8988T (cell line): ENCODE results near the gene BTBD10.

Experiments used
- DNase-seq: peaks from one replicate; pipeline ENCODE4 v3.0.0; 2011

Gene BTBD10

DNA sequence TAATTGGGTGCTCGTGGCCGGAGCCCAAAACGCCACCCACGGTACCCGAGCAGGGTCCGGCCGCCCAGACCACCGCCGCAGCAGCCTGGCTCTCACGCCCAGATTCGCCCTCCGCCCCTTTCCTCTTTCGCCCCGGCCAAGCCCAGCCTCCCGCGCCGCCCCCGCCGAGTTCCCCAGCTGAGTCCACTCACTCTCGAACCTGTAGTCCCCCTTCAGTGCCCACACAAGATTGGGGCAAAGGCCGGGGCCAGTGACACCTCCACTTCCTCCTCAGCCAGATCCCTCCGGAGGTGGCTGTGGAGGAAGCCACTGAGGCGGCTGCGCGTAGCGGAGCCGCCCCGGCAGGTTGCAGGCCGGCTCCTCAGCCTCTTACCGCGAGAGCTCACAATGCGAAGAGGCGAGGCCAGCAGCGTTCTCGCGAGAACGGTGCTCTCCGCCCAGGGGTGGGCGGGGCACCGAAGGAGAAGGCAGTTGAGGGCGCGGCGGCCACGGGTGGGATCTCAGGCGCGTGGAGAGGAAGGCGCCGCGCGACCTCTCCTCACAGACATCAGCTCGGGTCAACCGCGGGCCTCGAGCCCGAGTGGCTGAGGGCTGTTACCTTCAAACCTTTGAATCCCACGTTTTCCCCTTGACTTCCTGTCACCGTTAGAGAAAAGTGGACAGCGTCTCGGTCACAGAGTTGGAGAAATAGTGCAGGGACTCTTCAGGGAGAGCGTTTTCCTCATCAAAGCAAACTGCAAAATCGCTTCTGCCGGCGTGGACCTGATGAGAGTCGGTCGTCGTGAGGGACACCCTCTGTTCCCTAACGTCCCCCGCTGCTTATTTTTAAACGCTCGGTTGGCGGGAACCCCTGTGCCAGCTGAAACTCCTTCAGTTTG, at the start of gene BTBD10:
Gene BTBD10, minus strand, starts transcription at position 322 of the 878 bp plus-strand sequence. CDS start 18,098 bp downstream, outside the sequence.
- peak; percentile 76 for DNase-seq

DNA sequence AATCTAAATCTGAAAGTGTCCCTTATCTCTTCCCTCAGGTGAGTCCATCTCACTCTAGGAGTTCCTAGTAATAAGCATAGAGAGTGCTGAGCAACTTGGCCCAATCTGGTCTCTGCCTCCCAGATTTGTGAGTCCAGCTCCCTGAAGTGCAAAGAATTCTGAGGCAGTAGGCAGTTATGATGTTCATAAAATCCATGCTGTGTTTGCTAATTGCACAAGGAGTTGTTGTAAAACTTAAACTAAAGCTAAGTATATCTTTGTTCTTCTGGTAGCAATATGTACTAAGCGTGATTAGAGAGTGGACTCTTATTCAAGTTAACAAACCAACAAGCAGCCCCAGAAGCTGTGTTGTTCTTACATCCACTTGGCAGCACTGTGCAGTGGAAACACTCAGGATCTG, 40.4 kb upstream of the BTBD10 start:
- no peak for DNase-seq

DNA sequence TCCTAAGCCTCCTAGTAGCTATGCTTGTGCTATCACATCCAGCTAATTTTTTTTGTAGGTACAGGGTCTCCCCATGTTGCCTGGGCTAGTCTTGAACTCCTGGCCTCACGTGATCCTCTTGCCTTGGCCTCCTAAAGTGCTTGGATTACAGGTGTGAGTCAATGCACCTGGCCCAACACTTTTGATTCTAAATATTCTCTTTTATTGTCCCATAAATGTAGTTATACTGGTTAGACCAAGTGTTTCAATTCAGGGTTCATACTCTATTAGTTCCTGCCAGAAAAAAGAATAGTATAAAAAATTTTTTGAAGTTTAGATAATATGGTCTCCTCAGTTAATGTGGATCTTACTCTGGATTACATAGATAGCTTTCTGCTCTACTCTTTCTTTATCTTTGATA, 39.5 kb upstream of the BTBD10 start:
- no peak for DNase-seq

DNA sequence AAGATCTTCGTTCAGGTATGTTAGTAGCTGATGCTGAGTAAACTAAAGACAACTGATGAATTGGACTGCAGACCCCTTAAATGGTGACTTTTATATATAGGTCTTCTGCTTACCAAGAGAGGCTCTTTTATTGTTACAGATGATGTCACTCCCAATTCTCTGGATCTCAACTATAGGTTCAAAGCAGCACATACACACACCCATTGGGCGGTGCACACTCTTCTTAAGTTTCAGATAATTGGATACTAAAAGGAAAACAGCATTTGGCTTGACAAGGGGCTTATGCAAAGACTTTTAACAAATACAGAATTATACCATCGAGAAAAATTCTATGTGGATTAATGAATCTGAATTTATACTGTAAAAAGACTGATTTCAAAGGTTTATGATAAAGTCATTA, 32.9 kb upstream of the BTBD10 start, which contains the start of gene PTH:
Gene PTH, minus strand, starts transcription at position 69 of the 400 bp plus-strand sequence. CDS start 3,142 bp downstream, outside the sequence.
- no peak for DNase-seq

DNA sequence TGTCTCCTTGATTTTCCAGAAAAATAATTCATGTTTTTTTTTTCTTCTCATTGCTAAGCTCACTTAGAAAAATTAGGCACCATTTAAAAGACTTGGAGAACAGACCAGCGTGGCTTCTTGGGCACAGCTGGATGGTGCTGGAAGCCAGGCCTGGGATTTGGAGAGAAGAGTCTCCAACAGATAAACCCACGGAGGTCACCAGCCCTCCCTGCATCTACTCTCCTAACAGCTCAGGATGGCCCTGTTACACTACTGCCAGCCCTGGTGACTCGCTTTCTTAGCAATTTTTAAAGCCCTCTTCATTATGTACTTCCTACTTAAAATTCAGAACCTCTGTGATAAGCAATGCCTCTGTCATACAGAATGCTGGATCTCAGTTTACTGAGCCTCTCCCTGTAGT, 31.0 kb upstream of the BTBD10 start:
- DNase-seq, result no peak

DNA sequence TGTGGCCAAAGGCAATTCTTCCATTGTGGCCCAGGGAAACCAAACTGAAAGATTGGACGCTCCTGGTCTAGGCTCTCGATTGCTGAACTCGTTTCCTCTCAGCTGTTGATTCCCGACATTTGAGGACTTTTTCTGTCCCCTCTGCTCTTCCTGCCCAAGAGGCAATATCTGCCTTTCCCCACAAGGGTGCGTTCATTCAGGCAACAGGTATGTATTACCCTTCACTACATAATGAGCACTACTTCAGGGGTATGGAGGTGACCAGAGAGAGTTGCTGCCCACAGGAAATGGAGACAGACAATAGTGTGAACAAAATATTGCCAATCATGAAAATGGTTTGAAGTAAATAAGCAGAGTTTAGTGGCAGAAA, 24.6 kb upstream of the BTBD10 start:
- DNase-seq, result peak; percentile 25

DNA sequence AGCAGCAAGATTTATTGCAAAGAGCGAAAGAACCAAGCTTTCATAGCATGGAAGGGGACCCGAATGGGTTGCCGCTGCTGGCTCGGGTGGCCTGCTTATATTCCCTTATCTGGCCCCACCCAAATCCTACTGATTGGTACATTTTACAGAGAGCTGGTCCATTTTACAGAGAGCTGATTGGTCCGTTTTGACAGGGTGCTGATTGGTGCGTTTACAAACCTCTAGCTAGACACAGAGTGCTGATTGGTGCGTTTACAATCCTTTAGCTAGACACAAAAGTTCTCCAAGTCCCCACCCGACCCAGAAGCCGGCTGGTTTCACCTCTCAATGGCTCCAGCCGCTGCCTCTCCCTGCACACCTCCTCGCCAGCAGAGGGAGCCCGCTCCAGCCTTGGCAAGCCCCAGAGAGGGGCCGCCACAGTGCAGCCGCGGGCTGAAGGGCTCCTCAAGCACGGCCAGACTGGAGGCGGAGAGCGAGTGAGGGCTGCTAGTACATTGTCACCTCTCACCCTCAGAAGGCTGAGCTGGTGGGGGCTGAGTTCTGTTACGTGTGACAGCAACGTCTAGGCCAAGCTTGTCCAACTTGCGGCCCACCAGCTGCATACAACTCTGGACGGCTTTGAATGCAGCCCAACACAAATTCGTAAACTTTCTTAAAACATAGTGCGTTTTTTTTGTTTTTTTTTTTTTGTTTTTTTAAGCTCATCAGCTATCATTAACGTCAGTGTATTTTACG, 24.1 kb upstream of the BTBD10 start:
- DNase-seq, result no peak

DNA sequence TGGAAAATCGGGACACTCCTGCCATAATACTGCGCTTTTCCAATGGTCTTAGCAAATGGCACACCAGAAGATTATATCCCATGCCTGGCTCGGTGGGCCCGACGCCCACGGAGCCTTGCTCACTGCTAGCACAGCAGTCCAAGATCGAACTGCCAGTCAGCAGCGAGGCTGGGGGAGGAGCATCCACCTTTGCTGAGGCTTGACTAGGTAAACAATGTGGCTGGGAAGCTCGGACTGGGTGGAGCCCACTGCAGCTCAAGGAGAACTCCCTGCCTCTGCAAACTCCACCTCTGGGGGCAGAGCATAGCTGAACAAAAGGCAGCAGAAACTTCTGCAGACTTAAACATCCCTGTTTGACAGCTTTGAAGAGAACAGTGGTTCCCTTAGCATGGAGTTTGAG, 17.2 kb upstream of the BTBD10 start:
- no peak for DNase-seq

DNA sequence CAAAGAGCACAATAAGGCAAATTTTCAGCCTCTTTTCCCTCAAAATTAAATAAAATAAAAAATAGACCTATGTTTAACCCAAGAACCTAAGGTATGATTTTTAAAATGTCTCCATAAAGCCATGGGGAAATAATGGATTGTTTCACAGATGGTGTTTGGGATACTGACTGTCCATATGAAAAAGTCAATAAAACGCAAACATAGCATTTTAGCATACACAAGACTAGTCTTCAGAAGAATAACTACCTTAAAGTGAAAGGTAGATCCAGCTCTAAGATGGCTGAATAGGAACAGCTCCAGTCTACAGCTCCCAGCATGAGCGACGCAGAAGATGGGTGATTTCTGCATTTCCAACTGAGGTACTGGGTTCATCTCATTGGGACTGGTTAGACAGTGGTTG, 16.7 kb upstream of the BTBD10 start:
- no peak for DNase-seq

DNA sequence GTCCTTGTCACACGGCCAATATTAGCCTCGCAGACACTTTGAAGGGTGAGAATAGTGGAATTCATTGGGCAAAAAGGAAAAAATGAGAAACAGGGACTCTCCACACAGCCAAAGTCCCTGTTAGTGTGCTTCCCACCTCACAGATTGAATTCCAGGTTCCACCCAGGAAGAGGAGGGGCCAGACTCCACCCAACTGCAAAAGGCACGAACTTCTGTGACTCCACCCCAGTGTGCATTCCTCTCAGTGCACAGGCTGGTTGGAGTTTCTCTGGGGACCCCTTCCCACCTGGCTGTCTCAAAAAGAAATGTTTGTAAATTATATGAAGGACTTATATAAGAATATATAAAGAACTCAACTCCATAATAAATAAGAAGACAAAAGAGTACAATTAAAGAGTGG, 12.1 kb upstream of the BTBD10 start:
- DNase-seq, result no peak

DNA sequence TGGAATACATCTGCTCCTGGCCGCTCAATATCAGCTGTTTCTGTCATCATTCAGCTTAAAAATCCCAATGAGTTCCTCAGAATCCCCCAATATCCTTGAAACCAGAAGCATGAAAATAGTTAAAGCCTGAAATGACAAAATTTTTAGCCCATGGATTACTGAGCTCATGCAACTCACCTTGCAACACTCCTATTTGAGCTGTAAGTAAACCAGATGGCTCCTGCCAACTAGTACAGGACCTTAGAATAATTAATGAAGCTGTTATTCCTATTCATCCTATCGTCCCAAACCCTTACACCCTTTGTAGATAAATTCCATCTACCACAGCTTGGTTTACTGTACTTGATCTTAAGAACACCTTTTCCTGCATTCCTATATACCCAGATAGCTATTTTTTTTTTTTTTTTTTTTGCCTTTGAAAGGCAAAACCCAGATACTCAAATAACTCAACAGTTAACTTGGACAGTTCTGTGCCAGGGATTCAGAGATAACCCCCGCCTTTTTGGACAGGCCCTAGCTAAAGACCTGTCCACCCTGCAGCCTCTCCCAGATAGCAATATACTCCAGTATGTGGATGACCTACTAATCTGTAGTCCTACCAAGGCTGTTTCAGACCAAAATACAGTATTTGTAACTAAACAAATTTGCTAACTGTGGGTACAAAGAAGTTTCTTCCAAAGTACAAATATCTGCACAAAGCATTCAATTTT, 10.1 kb upstream of the BTBD10 start:
- DNase-seq, result no peak

DNA sequence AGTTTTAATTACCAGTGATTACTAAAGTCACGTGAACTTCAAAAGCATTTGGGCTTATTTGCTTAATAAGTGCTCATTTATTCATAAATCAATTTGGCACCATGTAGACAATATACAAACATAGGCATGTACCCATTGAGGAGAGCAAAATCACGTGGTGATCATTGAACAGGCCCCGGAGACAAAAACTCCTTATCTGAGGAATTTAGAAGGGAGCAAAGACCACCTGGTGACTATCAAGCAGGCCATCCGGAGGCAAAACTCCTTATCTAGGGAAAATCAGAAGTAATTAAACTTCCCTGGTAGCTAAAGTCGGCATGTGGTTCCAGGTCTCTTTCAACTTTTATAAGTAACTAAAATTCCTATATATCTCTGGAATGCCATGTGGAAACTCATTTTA, 5.7 kb upstream of the BTBD10 start:
- no peak for DNase-seq

DNA sequence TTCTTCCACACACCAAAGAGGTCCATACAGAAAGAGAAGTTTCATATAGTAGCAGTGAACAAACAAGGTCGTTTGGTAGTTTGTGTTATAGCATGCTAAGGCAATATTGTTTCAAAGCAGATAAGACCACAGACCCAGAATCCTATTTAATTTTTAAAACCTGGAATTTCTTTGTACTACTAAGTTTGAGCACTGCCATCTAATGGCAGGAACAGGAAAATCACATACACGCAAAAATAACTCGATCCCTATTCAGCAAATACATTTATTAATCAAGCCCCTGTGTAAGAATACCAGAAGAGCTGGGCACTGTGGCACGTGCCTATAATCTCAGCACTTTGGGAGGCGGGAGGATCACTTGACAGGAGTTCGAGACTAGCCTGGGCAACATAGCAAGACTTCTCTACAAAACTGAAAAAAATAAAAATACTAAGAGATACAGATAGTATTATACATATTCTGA, 2.9 kb upstream of the BTBD10 start:
- DNase-seq, result no peak

DNA sequence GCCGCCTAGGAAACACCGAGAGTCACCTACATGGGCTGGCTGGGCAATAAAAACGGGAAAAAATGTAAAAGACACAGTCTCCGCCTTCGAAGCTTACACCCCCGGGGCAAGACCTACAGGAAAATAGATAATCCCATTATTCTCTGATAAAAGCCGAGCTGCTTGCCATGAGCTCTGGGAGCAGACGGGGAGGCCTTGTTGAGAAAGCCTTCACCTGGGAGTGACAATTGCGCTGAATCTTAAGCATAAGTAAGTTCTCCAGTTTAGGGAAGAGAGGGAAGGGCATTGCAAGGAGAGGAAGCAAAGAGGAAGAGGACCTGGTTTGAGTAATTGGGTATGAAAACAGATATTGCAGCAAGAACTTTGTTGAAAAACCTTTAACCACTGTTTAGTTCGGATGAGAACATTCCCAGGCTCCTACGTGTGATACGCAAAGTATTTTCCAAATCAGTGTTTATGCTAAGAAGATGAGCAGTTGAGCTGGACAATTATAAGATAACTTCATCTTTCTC, 813 bp upstream of the BTBD10 start:
- DNase-seq, result no peak

DNA sequence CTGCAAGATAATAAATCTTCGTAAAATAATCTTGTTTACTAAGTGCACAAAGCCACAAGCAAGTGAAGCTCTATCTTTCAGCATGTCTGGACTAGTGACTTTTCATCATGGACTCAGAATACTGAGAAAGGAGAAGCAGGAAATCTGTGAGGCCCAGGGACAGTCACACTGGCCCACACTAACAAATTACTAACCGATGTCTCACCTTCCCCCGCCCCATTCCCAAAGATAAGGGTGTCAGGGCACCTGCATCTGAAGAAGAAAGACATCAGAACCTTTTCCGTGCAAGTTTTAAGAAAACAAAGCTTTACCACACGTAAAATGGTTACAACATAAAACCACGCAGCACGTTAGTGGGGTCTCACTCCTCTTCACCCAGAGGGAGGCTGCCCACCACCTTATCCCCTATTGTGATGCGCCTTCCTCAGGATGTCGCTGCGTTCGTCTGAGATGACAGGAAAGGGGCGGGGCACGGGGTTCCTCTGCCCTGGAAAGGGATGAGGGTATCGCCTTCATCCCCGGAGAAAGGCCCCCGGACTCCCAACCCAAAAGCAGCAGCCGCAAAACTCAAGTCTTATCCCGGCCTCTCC, 616 bp downstream of the BTBD10 start:
- DNase-seq, result no peak

DNA sequence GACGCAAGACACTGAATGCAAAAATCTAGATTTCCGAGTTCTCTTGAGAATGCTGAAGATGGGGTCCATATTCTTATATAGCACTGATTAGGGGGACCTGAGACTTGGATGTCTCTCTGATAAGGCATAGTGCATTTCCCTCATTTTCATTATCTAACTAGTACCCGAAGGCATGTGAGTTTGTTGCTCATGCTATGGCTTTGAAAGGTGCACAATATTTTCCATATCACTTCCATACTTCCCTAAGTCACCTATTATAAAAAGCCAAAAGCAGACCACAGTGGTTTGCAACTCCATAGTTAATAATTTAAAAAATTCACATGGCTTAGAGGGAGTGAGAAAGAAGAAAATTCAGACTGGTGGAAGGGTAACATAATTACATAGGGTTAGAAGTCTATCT, 1.7 kb downstream of the BTBD10 start:
- DNase-seq, result no peak

DNA sequence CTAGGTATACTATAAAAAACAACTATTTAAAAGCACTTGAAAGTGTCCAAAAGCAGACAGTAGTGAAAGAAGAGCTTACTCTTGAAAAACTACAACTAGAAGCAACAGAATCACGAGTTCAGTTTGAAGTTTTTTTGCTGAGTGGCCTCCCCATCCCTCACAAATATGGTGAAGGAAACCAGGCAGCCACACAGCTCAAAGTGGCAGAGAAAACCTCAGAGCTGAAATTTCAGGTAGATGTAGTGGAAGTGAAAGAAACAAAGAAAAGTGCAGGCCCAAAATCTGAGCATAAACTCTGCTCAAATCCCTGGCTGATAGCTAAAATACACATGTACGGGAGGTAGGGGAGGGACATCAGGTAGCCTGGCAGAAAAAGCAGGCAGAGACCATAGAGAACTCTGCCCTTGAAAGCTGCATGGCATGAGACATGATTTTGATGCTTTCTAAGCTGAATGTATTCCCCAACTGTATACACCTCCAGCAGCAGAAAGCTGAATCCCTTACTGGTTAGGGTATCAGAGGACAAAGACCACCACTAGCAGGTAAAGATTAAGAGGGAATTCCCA, 12.1 kb downstream of the BTBD10 start:
- no peak for DNase-seq

DNA sequence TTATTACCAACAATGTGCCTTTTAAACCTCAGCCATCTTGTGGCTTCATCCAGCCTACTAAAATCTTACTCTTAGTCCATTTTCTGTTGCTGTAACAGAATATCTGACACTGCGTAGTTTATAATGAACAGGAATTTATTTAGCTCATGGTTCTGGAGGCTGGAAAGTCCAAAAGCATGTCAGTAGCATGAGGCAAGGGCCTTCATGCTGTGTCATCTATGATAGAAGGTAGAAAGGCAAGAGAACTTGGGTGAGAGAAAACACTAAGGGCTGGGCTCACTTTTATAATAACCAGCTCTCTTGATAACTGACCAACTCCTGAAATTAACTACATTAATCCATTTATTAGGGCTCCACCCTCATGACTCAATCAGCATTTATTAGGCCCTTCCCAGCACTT, 13.5 kb downstream of the BTBD10 start:
- no peak for DNase-seq

DNA sequence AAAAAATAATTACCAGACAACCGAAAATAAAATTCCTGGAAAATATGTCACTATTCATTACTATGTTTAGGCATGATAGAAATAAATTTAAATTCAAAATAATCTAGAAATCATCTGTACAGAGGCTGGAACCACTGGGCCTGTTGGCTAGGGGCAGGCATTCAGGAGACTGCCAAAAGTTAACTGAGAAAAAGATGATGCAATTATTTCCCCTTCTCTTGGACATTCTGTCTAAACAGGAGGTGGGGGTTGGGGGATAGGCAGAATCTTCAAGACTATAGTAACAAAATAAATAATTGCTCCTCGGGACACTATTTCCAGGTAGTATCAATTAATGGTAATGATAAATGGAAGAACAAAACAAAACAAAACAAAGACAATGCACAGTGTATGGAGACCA, 14.1 kb downstream of the BTBD10 start:
- DNase-seq, result no peak

DNA sequence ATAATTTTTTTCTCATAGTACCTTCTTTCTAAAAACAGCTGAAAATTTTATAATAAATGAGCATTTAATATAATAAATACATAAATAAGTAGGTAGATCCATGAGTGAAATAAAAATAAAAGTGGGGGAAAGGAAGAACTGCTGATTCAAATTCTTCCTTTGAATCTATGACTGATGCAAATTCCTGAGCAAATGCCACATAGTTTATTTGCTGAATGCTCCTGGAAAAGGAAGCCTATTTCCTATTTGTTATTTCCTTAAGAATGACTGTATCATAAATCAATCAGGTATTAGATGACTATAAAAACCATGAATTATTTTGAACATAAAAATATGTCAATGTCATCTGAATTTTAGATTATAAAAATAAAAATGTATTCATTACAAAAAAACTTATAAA, 16.6 kb downstream of the BTBD10 start:
- no peak for DNase-seq

DNA sequence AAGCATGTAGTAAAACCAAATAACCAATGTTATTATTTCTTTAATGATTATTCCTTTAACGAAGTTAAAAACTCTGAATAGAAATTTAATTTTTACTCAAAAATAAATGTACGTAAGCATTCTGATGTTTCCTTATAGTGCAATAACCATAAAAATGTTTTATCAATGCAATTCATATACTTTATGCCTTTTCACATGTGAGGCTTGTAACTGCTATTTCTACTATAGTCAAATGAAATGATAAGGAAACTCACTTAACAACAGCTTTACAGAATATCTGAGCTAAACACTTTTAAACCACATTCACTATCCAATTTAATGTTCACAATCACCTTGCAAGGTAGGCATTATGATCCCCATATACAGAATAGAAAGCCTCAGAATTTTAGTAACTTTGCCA, 17.4 kb downstream of the BTBD10 start:
- no peak for DNase-seq

DNA sequence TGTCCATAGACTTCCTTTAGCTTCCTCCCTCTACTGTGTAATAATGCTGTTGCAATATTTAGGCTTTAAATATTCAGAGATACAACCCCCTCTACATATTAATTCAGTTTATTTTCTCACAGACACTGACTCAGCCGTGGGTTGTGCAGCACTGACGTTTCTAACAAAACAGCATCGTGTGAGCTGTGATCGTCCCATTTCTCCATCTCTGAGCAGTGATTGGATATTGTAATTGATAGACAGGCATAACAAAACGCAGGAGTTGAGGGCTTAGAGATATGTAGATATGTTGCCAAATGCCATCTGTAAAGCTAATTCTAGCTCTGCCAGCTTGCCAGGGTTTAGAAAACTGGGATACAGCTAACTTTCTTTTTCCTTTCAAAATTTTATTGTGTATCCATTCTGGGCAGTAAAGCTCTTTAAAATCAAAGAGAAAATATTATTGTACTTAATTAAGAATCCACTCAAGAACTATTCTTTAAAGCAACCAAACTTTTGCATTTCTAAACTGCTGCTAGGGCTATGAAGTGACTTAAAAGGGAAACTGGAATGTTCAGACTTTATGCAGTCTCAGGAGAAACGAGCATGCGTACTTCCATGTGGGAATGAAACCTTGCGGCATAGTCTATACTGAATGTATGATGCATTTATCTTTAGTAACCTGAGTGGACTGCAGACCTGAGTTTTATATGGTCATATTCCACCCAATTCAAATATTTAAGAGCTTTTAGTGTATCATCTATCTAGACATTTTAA, 22.7 kb downstream of the BTBD10 start:
- no peak for DNase-seq
